Mucosa of descending colon (tissue), 3 donors: Measurements from ENCODE around the gene CD53. TPM values are rescaled to one million over a fixed set of nuclear protein-coding genes. Genes with fewer than 3 reads are reported as not detected.

Experiments
- ATAC-seq: fragments of 200-7000 bp; cut with Tn5 transposase; one replicate; pipeline ENCODE4 v1.9.1; 2020; ENCODE audit warnings: mild to moderate bottlenecking, moderate library complexity
- DNase-seq, 3 donors: peaks; one replicate each; pipeline ENCODE4 v3.0.0-alpha.2; 2020
- H3K36me3 ChIP-seq: fragments of 200-600 bp; one replicate; pipeline ENCODE4 v1.8.0; 2021; ENCODE audit warnings: low read depth, mild to moderate bottlenecking
- H3K4me1 ChIP-seq: fragments of 200-600 bp; one replicate; pipeline ENCODE4 v1.8.0; 2021; ENCODE audit warnings: low read depth, mild to moderate bottlenecking
- H3K4me3 ChIP-seq: fragments of 200-600 bp; one replicate; pipeline ENCODE4 v1.8.0; 2021; ENCODE audit warnings: mild to moderate bottlenecking
- H3K9me3 ChIP-seq: fragments of 200-600 bp; one replicate; pipeline ENCODE4 v1.8.0; 2021; ENCODE audit warnings: mild to moderate bottlenecking
- CTCF ChIP-seq: fragments of 200-600 bp; IDR thresholded peaks from one replicate; pipeline ENCODE4 v1.8.0; 2022; ENCODE audit warnings: antibody characterized with exemption, mild to moderate bottlenecking
- intact Hi-C, 2 donors: fragments of 100-400 bp; cut with DNase I in 1 of 2; cut with micrococcal nuclease in 1 of 2; formaldehyde crosslinking; loops; one replicate each; pipeline versions ENCODE4 v1.11.0 to v1.11.1; 2022; cut with DNase I, micrococcal nuclease
- total RNA-seq, 3 donors: library from RNA; stranded (reverse); fragmentation: NEBNext Ultra II Directional in 2 of 3; extraction: Animal tissue kit (Norgen Biotek cat#: 25700) in 2 of 3; gene quantifications; one replicate each; pipeline versions ENCODE4 v1.2.1 to v1.2.4, GENCODE V29; 2021 to 2023
- donor health status: DM: no; HTN: no; CAD: no; lungs with moderate emphysema.
- donor health status: DM: no; HTN: no; CAD: no.
- donor health status: DM: no; HTN: yes; CAD: no.

The CD53 gene
- total RNA-seq, 3 donors from 2014 or later: 10.3 to 32.8 (median 28.2) TPM

GRCh38 chr1:110872366-110872744, 593 bp upstream of the CD53 start:
- no peak for DNase-seq
- Histone ChIP-seq H3K4me1 (no peaks in the 10 kb centered on the region), H3K9me3 (peaks cover 6% of the 10 kb centered on the region), H3K36me3 (no peaks in the 10 kb centered on the region), H3K4me3 (no peak overlapping the region)
- TF ChIP-seq CTCF: no peak
- intact Hi-C loops: no loop called here
- ATAC-seq: peak; percentile 37

GRCh38 chr1:110873856-110874255, 908 bp downstream of the CD53 start:
- Histone ChIP-seq H3K4me3 (no peak overlapping the region), H3K4me1 (no peaks in the 10 kb centered on the region), H3K9me3 (no peaks in the 10 kb centered on the region), H3K36me3 (no peaks in the 10 kb centered on the region)
- ATAC-seq (no peak), DNase-seq (no peak)
- no peak for TF ChIP-seq CTCF
- intact Hi-C loops: no loop called here

GRCh38 chr1:110874324-110875215, 1.6 kb downstream of the CD53 start:
- Histone ChIP-seq H3K4me1 (no peaks in the 10 kb centered on the region), H3K4me3 (no peak overlapping the region), H3K36me3 (no peaks in the 10 kb centered on the region), H3K9me3 (no peaks in the 10 kb centered on the region)
- no peak for TF ChIP-seq CTCF
- peak; percentile 24 for ATAC-seq
- DNase-seq: no peak
- intact Hi-C loops: no loop called here

- intact Hi-C loops: no loop called here
- H3K9me3 ChIP-seq: no peaks in the 10 kb centered on the region
- H3K4me3 ChIP-seq: no peak overlapping the region
- DNase-seq (peak in 2 of 3 donors; percentile 20 to 49), ATAC-seq (peak; percentile 77)
- H3K36me3 ChIP-seq: no peaks in the 10 kb centered on the region
- no peak for TF ChIP-seq CTCF
- no peaks in the 10 kb centered on the region for H3K4me1 ChIP-seq
Observed at GRCh38 chr1:110875216-110875731, 2.3 kb downstream of the CD53 start.

- Histone ChIP-seq H3K4me3 (no peak overlapping the region), H3K4me1 (no peaks in the 10 kb centered on the region), H3K36me3 (no peaks in the 10 kb centered on the region), H3K9me3 (no peaks in the 10 kb centered on the region)
- ATAC-seq (no peak), DNase-seq (no peak)
- intact Hi-C loops: no loop called here
- TF ChIP-seq CTCF: no peak
Observed at GRCh38 chr1:110876748-110877341, 3.9 kb downstream of the CD53 start.
